GM12874 (cell line): Measurements from ENCODE around the gene PCNX3.

Experiments used
- CTCF ChIP-seq: IDR thresholded peaks from 2 replicates; pipeline ENCODE4 v1.5.1; 2011; ENCODE audit warnings: low read depth, mild to moderate bottlenecking, control low read depth, low read length, moderate library complexity; ENCODE audit not compliant: insufficient read depth

PCNX3 gene

DNA sequence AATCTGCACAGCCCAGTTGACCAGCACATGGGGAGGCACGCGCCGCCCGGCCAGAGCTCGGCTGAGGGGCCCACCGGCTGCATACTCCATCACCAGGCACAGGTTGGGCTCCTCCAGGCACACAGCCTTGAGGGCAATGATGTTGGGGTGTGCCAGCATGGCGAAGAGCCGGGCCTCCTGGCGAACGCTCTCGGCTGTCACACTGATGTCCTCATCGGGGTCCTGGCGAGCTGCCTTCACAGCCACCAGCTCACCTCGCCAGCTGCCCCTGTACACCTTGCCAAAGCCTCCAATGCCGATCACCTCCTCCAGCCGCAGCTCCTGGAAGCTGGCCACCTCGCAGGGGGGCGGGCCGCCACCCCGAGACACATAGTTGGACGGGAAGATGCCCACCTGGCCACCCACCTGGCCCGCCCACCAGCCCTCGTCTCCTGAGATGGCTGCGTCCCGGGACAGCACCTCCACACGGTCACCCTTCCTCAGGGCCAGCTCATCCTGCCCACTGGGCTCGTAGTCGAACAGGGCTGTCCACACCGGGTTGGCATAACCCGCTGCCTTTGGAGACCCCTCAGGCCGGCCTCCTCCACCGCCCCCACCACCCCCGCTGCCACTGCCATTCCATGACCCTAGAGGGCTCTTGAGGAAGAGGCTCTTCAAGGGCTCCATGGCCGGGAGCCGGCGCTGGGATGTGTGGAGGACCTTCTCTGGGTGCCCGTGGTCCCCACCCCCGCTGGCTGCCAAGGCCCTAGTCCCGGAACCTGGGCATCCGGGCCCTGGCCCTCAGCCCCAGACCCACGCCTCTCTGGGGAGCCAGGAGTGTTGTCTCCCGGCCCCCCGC is 2.3 kb upstream of the PCNX3 start:
- no peak for TF ChIP-seq CTCF

- TF ChIP-seq CTCF: no peak
Observed at GRCh38 chr11:65615950-65616574, 486 bp downstream of the PCNX3 start.

DNA sequence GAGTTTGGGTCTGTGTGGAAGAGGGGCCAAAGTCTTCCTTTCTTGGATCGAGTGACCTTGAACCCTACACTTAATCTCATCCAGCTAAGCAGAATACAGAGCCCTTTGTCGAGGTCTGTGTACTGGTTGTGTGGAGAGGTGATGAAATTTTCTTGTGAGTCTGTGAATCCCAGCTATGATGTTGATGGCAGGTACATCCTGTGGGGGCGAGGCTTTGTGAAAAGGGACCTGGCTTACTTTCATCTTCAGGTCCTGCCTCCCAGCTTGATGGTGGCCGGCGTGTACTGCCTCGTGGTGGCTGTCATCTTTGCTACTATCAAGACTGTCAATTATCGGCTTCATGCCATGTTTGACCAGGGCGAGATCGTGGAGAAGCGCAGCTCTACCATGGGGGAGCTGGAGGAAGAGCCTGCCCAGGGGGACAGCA is 1.0 kb downstream of the PCNX3 start:
- TF ChIP-seq CTCF: no peak

DNA sequence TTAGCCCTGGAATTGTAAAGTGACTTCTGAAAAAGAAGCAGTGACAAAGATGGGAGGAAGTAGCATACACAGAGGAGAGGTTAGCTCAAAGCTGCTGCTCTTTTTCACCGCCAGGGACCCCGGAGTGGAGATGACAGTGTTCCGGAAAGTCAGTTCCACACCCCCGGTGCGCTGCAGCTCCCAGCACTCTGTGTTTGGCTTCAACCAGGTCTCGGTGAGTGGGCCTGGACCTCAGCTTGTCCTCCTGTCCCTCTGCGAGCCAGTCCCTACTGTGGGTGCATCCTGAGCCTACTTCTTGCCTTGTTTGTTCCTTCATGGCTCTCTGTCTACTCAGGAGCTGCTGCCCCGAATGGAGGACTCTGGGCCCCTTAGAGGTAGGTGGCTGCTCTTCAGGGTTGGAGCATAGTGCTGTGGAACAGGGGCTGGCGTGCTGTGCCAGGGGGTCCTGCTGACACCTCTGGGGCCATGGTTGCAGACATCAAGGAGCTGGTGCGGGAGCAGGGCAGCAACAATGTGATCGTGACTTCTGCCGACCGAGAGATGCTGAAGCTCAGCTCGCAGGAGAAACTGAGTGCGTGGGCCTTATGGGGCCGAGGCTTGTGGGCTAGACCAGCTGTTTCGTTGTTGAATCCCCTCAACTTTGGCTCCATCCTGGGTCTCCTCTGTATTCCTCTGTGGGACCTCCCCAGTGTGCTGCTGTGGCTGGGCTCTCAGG is 1.7 kb downstream of the PCNX3 start:
- TF ChIP-seq CTCF: no peak

- no peak for TF ChIP-seq CTCF
Observed at GRCh38 chr11:65617990-65618751, 2.6 kb downstream of the PCNX3 start.

DNA sequence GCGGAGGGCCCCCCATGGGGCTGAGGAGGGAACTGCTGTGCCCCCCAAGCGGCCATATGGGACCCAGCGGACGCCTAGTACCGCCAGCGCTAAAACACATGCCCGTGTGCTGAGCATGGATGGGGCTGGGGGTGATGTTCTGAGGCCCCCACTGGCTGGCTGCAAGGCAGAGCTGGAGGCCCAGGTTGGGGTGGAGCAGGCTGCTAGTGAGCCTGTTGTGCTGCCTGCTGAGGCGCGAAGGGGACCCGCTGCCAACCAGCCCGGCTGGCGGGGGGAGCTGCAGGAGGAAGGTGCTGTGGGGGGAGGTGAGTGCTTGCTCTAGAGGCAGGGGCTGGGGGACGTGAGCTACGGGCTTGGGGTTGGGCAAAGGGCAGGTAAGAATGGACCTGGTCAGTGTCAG is 3.2 kb downstream of the PCNX3 start:
- TF ChIP-seq CTCF: no peak
